GM10266 (cell line): ENCODE measurements around the gene LRRC8C.

ENCODE experiments used
- DNase-seq: peaks from one replicate; pipeline ENCODE4 v3.0.0; 2012; ENCODE audit errors: extremely low spot score
- TF ChIP-seq, protein P1 (sequence below): IDR thresholded peaks from 2 replicates; pipeline ENCODE4 v1.5.1; 2012; ENCODE audit warnings: mild to moderate bottlenecking, low read depth; ENCODE audit not compliant: control insufficient read depth, insufficient read depth; ENCODE audit errors: missing control alignments

The LRRC8C gene

DNA sequence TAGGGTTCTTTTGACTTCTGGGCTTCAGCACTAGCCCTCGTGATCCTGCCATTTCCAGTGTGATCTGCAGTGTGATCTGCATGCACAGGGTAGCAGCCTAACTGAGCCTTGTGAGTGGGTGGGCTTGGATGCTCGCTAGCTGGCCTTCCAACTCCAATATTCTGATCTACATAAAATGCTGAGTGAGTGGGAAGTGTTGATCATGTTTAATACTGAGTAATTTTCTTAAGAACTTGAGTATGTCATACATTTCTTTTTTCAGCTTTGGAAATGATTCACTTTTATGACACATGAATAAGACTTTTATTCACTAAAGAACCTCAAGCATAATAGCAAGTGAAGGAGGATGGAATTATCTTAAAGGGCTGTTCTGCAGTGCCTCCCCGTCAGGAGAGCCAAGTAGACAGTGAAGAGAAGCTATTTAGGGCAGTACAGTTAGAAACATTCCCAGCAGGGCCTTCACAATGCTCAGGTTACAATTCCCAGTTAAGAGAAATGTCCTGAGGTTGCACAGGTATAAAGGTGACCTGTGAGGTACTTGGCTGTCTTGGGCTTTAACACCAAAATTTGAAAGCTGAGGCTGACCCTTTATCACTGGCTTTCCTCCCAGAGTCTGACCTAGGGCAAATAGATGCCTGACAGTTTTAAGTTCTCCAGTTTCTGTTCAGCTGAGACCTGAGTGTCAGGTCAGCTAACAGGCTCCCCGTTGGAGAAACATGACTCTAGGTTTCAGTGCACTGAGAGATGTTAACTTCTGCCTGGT lies 29.1 kb upstream of the LRRC8C start:
- TF ChIP-seq, protein P1, sequence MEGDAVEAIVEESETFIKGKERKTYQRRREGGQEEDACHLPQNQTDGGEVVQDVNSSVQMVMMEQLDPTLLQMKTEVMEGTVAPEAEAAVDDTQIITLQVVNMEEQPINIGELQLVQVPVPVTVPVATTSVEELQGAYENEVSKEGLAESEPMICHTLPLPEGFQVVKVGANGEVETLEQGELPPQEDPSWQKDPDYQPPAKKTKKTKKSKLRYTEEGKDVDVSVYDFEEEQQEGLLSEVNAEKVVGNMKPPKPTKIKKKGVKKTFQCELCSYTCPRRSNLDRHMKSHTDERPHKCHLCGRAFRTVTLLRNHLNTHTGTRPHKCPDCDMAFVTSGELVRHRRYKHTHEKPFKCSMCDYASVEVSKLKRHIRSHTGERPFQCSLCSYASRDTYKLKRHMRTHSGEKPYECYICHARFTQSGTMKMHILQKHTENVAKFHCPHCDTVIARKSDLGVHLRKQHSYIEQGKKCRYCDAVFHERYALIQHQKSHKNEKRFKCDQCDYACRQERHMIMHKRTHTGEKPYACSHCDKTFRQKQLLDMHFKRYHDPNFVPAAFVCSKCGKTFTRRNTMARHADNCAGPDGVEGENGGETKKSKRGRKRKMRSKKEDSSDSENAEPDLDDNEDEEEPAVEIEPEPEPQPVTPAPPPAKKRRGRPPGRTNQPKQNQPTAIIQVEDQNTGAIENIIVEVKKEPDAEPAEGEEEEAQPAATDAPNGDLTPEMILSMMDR: no peak
- no peak for DNase-seq

DNA sequence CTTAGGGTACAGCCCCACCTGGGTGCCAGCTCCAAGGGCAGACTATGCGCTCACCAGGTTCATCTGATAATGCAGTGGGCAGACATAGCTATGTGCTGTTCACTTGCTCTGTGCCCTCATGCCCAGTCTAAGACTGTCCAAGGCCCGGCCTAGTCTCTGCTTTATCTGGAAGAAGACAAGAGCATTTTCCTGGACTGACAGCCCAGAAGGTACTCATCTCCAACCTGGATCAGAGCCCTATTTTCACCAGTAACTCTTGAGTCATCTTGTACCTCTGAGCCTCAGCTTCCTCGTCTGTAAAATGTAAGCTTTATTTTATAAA lies 28.5 kb upstream of the LRRC8C start:
- TF ChIP-seq, protein P1: no peak
- no peak for DNase-seq

DNA sequence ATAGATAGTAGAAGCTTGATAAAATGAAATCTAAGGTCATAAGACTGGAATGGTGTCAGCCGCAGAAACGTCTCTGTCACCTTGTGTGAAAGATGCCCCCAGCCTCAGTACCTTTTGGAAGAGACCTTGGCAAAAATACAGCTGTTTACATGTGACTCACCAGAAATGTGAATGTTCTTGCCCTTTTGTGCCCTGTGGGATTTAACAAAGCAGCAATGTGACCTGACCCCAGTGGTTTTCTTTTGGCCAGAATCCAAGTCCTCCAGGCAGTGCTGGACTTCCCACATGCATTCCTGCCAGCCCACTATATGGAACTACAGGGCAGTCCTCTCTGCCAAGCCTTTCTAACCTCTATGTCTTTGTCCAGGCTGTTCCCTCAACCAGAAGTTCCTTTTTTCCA lies 27.2 kb upstream of the LRRC8C start:
- TF ChIP-seq, protein P1: no peak
- DNase-seq: no peak

DNA sequence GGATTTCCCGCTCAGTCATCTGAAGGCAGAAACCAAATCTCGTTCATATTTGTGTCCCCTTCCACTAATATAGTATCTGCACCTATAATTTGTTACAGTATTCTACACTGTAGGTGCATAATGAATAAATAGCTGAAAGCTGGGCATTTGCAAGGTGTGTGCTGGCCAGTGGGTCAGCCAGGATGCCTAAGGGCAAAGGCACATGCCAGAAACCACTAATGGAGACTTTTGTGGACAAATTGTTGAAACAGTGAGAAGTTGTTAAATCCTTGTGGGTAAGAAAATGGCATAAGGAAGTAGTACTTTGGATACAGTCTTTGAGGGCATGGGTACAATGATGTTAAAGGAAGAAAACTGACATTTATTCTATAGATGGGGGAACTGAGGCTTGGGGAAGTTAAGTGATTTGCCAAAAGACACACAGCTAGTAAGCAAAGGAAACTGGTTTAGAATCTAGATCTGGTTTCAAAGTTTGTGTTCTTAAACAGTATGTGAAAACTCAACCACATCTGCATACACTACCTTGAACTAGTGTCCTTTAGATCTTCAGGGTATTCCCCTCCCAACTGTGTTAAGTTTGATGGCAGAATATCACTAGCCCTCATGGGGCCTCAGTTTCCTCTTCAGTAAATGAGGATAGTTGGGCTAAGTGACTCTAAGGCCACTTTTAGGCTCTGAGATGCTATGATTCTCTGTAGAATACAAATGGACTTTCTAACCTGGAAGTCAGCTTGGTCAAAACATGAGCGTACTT lies 26.5 kb upstream of the LRRC8C start:
- TF ChIP-seq, protein P1: no peak
- no peak for DNase-seq

DNA sequence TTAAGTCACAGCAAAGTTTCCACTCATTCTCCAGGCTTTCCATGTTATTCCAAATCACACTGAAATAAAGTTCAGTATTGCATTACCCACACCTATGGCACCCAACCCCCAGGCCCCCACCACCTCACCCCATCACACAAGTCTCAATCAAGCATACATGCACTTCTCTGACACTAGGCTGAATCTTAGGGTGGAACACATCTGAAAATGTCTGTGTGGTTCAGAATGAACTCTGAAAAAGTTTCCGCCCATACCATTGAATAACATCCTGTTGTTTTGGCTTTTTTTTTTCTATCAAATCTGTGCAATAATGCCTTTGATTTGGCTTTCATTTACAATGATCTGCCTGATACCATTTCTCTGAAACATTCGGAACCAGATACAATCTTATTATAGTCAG lies 25.8 kb upstream of the LRRC8C start:
- DNase-seq: no peak

DNA sequence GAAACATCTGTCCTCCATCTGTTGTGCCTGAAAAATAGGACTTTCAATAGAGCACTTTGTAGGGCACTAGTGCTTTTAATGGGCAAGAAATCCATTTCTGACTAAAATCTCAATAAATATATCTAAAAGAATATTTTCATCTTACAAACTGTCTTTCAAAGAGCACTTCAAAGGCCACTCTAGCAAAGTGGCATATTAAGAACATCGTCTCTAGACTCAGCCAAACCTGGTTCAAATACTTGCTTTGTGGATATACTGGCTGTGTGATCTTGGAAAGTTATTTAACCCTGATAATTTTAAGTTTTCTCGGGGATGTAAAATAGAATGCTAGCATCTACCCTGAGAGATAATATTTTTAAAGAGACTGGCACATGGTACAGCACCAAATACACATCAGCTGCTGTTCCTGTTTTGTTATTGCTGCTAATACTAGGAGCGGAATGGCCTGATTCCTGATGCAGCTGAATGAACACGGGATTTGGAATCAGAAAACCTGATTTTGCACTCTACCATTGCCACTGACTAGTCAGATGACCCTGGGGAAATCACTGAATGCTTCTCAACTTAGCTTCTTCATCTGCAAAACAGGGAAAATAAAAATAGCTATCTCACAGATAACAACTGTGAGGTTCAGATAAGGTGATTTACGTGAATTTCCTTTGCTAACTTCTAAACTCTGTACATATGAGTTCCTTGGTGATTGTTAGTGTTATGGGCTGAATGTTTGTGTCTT lies 25.2 kb upstream of the LRRC8C start:
- no peak for DNase-seq
- TF ChIP-seq, protein P1: no peak

More for the DNA sequence above, 25.8 kb upstream of the LRRC8C start:
- TF ChIP-seq, protein P1: no peak
